ENCODE measurements around the gene HOXB5.

HOXB5 gene

GRCh38 chr17:48626245-48627117 lies 32.9 kb upstream of the HOXB5 start, which contains the start of gene HOXB9 (continued):
- TF ChIP-seq ZNF768 (tag by site-specific recombination; IDR thresholded peaks at IDR 0.05) (no peak), ZNF416 (tag by site-specific recombination; IDR thresholded peaks at IDR 0.05) (no peak), YY2 (tag by site-specific recombination; IDR thresholded peaks at IDR 0.05) (no peak), YY1 (tag by site-specific recombination; IDR thresholded peaks at IDR 0.05) (no peak; the same call in 1 of the 2 replicates), ZFP37 (tag by site-specific recombination; IDR thresholded peaks at IDR 0.05) (no peak), ZNF362 (tag by site-specific recombination; IDR thresholded peaks at IDR 0.05) (no peak), ZSCAN30 (tag by site-specific recombination; IDR thresholded peaks at IDR 0.05) (peak; percentile 97), ZFP41 (tag by site-specific recombination; IDR thresholded peaks at IDR 0.05; ENCODE audit: borderline replicate concordance) (no peak), ZNF544 (tag by site-specific recombination; IDR thresholded peaks at IDR 0.05) (no peak), ZNF629 (tag by site-specific recombination; IDR thresholded peaks at IDR 0.05) (peak; percentile 100), ZBTB48 (tag by site-specific recombination; IDR thresholded peaks at IDR 0.05) (peak; percentile 70), KLF9 (tag by site-specific recombination; IDR thresholded peaks at IDR 0.05; ENCODE audit: low read depth) (no peak; the same call in 1 of the 2 replicates), ZNF433 (tag by site-specific recombination; IDR thresholded peaks at IDR 0.05; ENCODE audit: low read depth) (no peak), GLIS1 (tag by site-specific recombination; IDR thresholded peaks at IDR 0.05) (peak; percentile 95), ZNF585B (tag by site-specific recombination; IDR thresholded peaks at IDR 0.05) (no peak), ZNF521 (tag by site-specific recombination; IDR thresholded peaks at IDR 0.05) (no peak), ZNF350 (tag by site-specific recombination; IDR thresholded peaks at IDR 0.05) (no peak), MEIS1 (CRISPR knock-in tag; IDR thresholded peaks at IDR 0.05; ENCODE audit: borderline replicate concordance) (peak; percentile 88), SCRT1 (tag by site-specific recombination; IDR thresholded peaks at IDR 0.05; ENCODE audit: borderline replicate concordance) (no peak), ELK4 (IDR thresholded peaks at IDR 0.05; ENCODE audit: borderline replicate concordance, low read depth, low read length) (no peak), ZNF549 (tag by site-specific recombination; IDR thresholded peaks at IDR 0.05) (no peak), GLIS2 (tag by site-specific recombination; IDR thresholded peaks at IDR 0.05) (peak; percentile 99), ZEB2 (tag by site-specific recombination; IDR thresholded peaks at IDR 0.05) (peak; percentile 100), SP3 (tag by site-specific recombination; IDR thresholded peaks at IDR 0.05) (peak; percentile 92), ZNF621 (tag by site-specific recombination; IDR thresholded peaks at IDR 0.05) (no peak), ZNF660 (tag by site-specific recombination; IDR thresholded peaks at IDR 0.05) (peak; percentile 93), ZNF596 (tag by site-specific recombination; IDR thresholded peaks at IDR 0.05) (peak; percentile 5; the same call in 1 of the 2 replicates), ZNF174 (tag by site-specific recombination; IDR thresholded peaks at IDR 0.05) (no peak), ZNF133 (tag by site-specific recombination; IDR thresholded peaks at IDR 0.05) (no peak), ZNF560 (tag by site-specific recombination; IDR thresholded peaks at IDR 0.05; ENCODE audit: borderline replicate concordance) (no peak)
- TF ChIP-seq, protein P1, sequence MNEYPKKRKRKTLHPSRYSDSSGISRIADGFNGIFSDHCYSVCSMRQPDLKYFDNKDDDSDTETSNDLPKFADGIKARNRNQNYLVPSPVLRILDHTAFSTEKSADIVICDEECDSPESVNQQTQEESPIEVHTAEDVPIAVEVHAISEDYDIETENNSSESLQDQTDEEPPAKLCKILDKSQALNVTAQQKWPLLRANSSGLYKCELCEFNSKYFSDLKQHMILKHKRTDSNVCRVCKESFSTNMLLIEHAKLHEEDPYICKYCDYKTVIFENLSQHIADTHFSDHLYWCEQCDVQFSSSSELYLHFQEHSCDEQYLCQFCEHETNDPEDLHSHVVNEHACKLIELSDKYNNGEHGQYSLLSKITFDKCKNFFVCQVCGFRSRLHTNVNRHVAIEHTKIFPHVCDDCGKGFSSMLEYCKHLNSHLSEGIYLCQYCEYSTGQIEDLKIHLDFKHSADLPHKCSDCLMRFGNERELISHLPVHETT (tag by site-specific recombination; IDR thresholded peaks at IDR 0.05): peak; percentile 79; the same call in 1 of the 2 replicates
- TF ChIP-seq, protein P2, sequence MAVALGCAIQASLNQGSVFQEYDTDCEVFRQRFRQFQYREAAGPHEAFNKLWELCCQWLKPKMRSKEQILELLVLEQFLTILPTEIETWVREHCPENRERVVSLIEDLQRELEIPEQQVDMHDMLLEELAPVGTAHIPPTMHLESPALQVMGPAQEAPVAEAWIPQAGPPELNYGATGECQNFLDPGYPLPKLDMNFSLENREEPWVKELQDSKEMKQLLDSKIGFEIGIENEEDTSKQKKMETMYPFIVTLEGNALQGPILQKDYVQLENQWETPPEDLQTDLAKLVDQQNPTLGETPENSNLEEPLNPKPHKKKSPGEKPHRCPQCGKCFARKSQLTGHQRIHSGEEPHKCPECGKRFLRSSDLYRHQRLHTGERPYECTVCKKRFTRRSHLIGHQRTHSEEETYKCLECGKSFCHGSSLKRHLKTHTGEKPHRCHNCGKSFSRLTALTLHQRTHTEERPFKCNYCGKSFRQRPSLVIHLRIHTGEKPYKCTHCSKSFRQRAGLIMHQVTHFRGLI (tag by site-specific recombination; IDR thresholded peaks at IDR 0.05): peak; percentile 19; the same call in 1 of the 2 replicates
- TF ChIP-seq, protein P3, sequence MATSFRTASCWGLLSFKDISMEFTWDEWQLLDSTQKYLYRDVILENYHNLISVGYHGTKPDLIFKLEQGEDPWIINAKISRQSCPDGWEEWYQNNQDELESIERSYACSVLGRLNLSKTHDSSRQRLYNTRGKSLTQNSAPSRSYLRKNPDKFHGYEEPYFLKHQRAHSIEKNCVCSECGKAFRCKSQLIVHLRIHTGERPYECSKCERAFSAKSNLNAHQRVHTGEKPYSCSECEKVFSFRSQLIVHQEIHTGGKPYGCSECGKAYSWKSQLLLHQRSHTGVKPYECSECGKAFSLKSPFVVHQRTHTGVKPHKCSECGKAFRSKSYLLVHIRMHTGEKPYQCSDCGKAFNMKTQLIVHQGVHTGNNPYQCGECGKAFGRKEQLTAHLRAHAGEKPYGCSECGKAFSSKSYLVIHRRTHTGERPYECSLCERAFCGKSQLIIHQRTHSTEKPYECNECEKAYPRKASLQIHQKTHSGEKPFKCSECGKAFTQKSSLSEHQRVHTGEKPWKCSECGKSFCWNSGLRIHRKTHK (tag by site-specific recombination; IDR thresholded peaks at IDR 0.05): no peak
